K562 (cell line): Measurements from ENCODE around the gene WDR27. TPM values are rescaled to one million over a fixed set of nuclear protein-coding genes. Genes with fewer than 3 reads are reported as not detected.

Experiments used
- ELF1 ChIP-seq: fragments of 200-800 bp; sonication (Bioruptor generic); IDR thresholded peaks from 2 replicates; pipeline ENCODE4 v1.6.1; 2016; ENCODE audit warnings: missing genetic modification characterization, missing compliant biosample characterization
- HDAC2 ChIP-seq: fragments of 450-650 bp; IDR thresholded peaks from 2 replicates; pipeline ENCODE4 v1.6.1; 2016; ENCODE audit warnings: mild to moderate bottlenecking
- HDAC6 ChIP-seq: IDR thresholded peaks from 2 replicates; pipeline ENCODE4 v1.6.1; 2012; ENCODE audit warnings: low read depth, mild to moderate bottlenecking, control low read depth, inconsistent platforms, low read length, moderate library complexity
- HIVEP1 ChIP-seq: fragments of 250-450 bp; sonication (Bioruptor Pico); IDR thresholded peaks from 2 replicates; pipeline ENCODE4 v1.4.0; 2020; ENCODE audit warnings: mild to moderate bottlenecking
- HNRNPLL ChIP-seq: fragments of 200-400 bp; formaldehyde crosslinking; IDR thresholded peaks from 2 replicates; pipeline ENCODE4 v1.6.1; 2017; ENCODE audit warnings: low read length, low read depth, mild to moderate bottlenecking; ENCODE audit not compliant: poor library complexity, severe bottlenecking
- KHSRP ChIP-seq: fragments of 450-650 bp; IDR thresholded peaks from 2 replicates; pipeline ENCODE4 v1.6.1; 2017
- NKRF ChIP-seq: fragments of 450-650 bp; IDR thresholded peaks from 2 replicates; pipeline ENCODE4 v1.6.1; 2016; ENCODE audit warnings: borderline replicate concordance
- NUFIP1 ChIP-seq: fragments of 450-650 bp; IDR thresholded peaks from 2 replicates; pipeline ENCODE4 v1.6.1; 2018; ENCODE audit not compliant: partially characterized antibody
- PHB ChIP-seq: fragments of 250-450 bp; sonication (Bioruptor Pico); IDR thresholded peaks from 2 replicates; pipeline ENCODE4 v1.5.0; 2021
- PHF21A ChIP-seq: fragments of 450-650 bp; IDR thresholded peaks from 2 replicates; pipeline ENCODE4 v1.6.1; 2017; ENCODE audit warnings: low read depth, borderline replicate concordance
- RBM15 ChIP-seq: fragments of 200-400 bp; formaldehyde crosslinking; IDR thresholded peaks from 2 replicates; pipeline ENCODE4 v1.6.1; 2018; ENCODE audit warnings: mild to moderate bottlenecking, low read length, moderate library complexity; ENCODE audit not compliant: insufficient read depth
- SMARCA4 ChIP-seq: fragments of 450-650 bp; IDR thresholded peaks from 2 replicates; pipeline ENCODE4 v1.6.1; 2016
- SMARCC2 ChIP-seq: fragments of 450-650 bp; IDR thresholded peaks from 2 replicates; pipeline ENCODE4 v1.6.1; 2017; ENCODE audit warnings: antibody characterized with exemption, moderate library complexity, mild to moderate bottlenecking, low read depth
- SPI1 ChIP-seq: IDR thresholded peaks from 2 replicates; pipeline ENCODE4 v1.6.1; 2011; ENCODE audit warnings: low read depth, low read length, control low read depth, borderline replicate concordance
- TAF1 ChIP-seq: IDR thresholded peaks from 2 replicates; pipeline ENCODE4 v1.6.1; 2011; ENCODE audit warnings: mild to moderate bottlenecking, low read length, moderate library complexity; ENCODE audit not compliant: insufficient read depth, control insufficient read depth, severe bottlenecking; ENCODE audit errors: extremely low read depth
- TCFL5 ChIP-seq: fragments of 250-450 bp; sonication (Bioruptor Pico); conservative IDR thresholded peaks from 2 replicates; pipeline ENCODE4 v1.6.1; 2021; ENCODE audit warnings: mild to moderate bottlenecking, moderate library complexity, matching md5 sums
- TEAD2 ChIP-seq: fragments of 450-650 bp; IDR thresholded peaks from 2 replicates; pipeline ENCODE4 v1.6.1; 2016; ENCODE audit warnings: missing genetic modification characterization, control low read depth, missing compliant biosample characterization
- TRIM24 ChIP-seq, 2 experiments: fragments of 450-650 bp; IDR thresholded peaks; 2 replicates each; pipeline ENCODE4 v1.6.1; 2016
- U2AF1 ChIP-seq: fragments of 200-400 bp; formaldehyde crosslinking; optimal IDR thresholded peaks from 2 replicates; pipeline ENCODE3; 2017; ENCODE audit warnings: mild to moderate bottlenecking, low read depth, low read length, moderate library complexity
- ZBTB26 ChIP-seq: fragments of 450-650 bp; formaldehyde crosslinking; IDR thresholded peaks from 2 replicates; pipeline ENCODE4 v1.4.0; 2022; ENCODE audit warnings: missing genetic modification characterization
- polyA plus RNA-seq, 8 experiments: library from polyadenylated mRNA; depleted of rRNA in 4 of 8; stranded (reverse) in 5 of 8; unstranded in 3 of 8; fragments of >200 nt; fragmentation: Nextera tagmentation in 2 of 8; fragmentation: Illumina TruSeq in 1 of 8; extraction: Ambion mirVana in 2 of 8; extraction: Trizol in 1 of 8; gene quantifications; 2 replicates each; pipeline versions ENCODE4 v1.2.1 to v1.2.3, GENCODE V29; 2011 to 2014; ENCODE audit warnings: inconsistent platforms in 1 of 8, missing spikeins in 1 of 8
- total RNA-seq, 7 experiments: library from RNA; depleted of rRNA in 6 of 7; stranded (reverse); fragments of >200 nt in 6 of 7; fragmentation: Illumina TruSeq in 2 of 7; extraction: Trizol in 2 of 7; gene quantifications; 2 replicates each; pipeline versions ENCODE4 v1.2.1 to v1.2.3, GENCODE V29; 2011 to 2021; ENCODE audit warnings: low replicate concordance in 1 of 7
- TF ChIP-seq, protein P1 (sequence below), 2 experiments: fragments of 150-350 bp in 1 of 2; IDR thresholded peaks; 2 replicates each; pipeline ENCODE4 v1.6.1; 2012 to 2016; ENCODE audit warnings: low read depth in 2 of 2, low read length in 2 of 2, mild to moderate bottlenecking in 1 of 2, moderate library complexity in 1 of 2

WDR27 gene
- total and polyA plus RNA-seq, 9 of the 15 experiments (the other 6 are each of a cell fraction or from before 2014, with no cell fraction given) = 4.3 to 77.2 (median 22.7) TPM

GRCh38 chr6:169452117-169452868 lies 249.5 kb downstream of the WDR27 start (continued):
- TF ChIP-seq NKRF (no peak; the same call in 1 of the 2 replicates), RBM15 (no peak), HIVEP1 (CRISPR knock-in tag) (no peak), SMARCA4 (peak; percentile 78), SPI1 (no peak), TCFL5 (CRISPR knock-in tag) (no peak), PHF21A (no peak; the same call in 1 of the 2 replicates), U2AF1 (no peak), TRIM24 (IDR thresholded peaks at IDR 0.05) (peak in 1 of 2 experiments; percentile 18; a peak in 1 of 4 replicates), KHSRP (no peak), PHB (CRISPR knock-in tag) (no peak), NUFIP1 (no peak), TEAD2 (no peak), HDAC2 (peak; percentile 86), ZBTB26 (no peak), HNRNPLL (peak; percentile 36), SMARCC2 (0 out of 2 replicates have a peak, but pooled peaks have one; percentile 19), ELF1 (tag) (no peak), HDAC6 (no peak), TAF1 (peak; percentile 33)
- TF ChIP-seq, protein P1, sequence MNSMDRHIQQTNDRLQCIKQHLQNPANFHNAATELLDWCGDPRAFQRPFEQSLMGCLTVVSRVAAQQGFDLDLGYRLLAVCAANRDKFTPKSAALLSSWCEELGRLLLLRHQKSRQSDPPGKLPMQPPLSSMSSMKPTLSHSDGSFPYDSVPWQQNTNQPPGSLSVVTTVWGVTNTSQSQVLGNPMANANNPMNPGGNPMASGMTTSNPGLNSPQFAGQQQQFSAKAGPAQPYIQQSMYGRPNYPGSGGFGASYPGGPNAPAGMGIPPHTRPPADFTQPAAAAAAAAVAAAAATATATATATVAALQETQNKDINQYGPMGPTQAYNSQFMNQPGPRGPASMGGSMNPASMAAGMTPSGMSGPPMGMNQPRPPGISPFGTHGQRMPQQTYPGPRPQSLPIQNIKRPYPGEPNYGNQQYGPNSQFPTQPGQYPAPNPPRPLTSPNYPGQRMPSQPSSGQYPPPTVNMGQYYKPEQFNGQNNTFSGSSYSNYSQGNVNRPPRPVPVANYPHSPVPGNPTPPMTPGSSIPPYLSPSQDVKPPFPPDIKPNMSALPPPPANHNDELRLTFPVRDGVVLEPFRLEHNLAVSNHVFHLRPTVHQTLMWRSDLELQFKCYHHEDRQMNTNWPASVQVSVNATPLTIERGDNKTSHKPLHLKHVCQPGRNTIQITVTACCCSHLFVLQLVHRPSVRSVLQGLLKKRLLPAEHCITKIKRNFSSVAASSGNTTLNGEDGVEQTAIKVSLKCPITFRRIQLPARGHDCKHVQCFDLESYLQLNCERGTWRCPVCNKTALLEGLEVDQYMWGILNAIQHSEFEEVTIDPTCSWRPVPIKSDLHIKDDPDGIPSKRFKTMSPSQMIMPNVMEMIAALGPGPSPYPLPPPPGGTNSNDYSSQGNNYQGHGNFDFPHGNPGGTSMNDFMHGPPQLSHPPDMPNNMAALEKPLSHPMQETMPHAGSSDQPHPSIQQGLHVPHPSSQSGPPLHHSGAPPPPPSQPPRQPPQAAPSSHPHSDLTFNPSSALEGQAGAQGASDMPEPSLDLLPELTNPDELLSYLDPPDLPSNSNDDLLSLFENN (IDR thresholded peaks at IDR 0.05; ENCODE audit: low read depth in 2 of 2, low read length in 2 of 2) = 0 out of 4 replicates have a peak, but pooled peaks of 1 of the 2 experiments have one; percentile 57
